Measurements from ENCODE around the gene GMDS. TPM values are rescaled to one million over a fixed set of nuclear protein-coding genes. Genes with fewer than 3 reads are reported as not detected.

The GMDS gene
- total RNA-seq, 1 experiment from 2014 or later: 35.0 TPM

GRCh38 chr6:1744543-1744942 lies 500.9 kb downstream of the GMDS start (continued):
- TF ChIP-seq ZNF532 (CRISPR knock-in tag; IDR thresholded peaks at IDR 0.05; ENCODE audit: borderline replicate concordance): no peak

GRCh38 chr6:1739680-1740079 lies 505.7 kb downstream of the GMDS start:
- H3K4me3 Mint-ChIP-seq: no peak overlapping the region
- H3K27me3 Mint-ChIP-seq (ENCODE audit: low read depth): no peaks in the 10 kb centered on the region
- no peaks in the 10 kb centered on the region for H3K36me3 Mint-ChIP-seq
- H3K27ac Mint-ChIP-seq: no peak overlapping the region
- POLR2A ChIA-PET: no interaction called here
- ATAC-seq (no peak), DNase-seq (ENCODE audit: low spot score) (no peak)
- CTCF ChIA-PET: no interaction called here
- no peaks in the 10 kb centered on the region for H3K9me3 Mint-ChIP-seq
- H3K4me1 Mint-ChIP-seq: no peaks in the 10 kb centered on the region; the same call in 1 of the 2 replicates
- TF ChIP-seq ZNF138 (CRISPR knock-in tag; conservative IDR thresholded peaks at IDR 0.05) (no peak), ZNF532 (CRISPR knock-in tag; IDR thresholded peaks at IDR 0.05; ENCODE audit: borderline replicate concordance) (no peak), IRF2 (CRISPR knock-in tag; IDR thresholded peaks at IDR 0.05; ENCODE audit: borderline replicate concordance, low read depth) (no peak), NFYB (CRISPR knock-in tag; conservative IDR thresholded peaks at IDR 0.05; ENCODE audit: low read depth) (no peak), HMGA2 (CRISPR knock-in tag; IDR thresholded peaks at IDR 0.05) (no peak)
- TF ChIP-seq, protein P1, sequence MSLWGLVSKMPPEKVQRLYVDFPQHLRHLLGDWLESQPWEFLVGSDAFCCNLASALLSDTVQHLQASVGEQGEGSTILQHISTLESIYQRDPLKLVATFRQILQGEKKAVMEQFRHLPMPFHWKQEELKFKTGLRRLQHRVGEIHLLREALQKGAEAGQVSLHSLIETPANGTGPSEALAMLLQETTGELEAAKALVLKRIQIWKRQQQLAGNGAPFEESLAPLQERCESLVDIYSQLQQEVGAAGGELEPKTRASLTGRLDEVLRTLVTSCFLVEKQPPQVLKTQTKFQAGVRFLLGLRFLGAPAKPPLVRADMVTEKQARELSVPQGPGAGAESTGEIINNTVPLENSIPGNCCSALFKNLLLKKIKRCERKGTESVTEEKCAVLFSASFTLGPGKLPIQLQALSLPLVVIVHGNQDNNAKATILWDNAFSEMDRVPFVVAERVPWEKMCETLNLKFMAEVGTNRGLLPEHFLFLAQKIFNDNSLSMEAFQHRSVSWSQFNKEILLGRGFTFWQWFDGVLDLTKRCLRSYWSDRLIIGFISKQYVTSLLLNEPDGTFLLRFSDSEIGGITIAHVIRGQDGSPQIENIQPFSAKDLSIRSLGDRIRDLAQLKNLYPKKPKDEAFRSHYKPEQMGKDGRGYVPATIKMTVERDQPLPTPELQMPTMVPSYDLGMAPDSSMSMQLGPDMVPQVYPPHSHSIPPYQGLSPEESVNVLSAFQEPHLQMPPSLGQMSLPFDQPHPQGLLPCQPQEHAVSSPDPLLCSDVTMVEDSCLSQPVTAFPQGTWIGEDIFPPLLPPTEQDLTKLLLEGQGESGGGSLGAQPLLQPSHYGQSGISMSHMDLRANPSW (CRISPR knock-in tag; conservative IDR thresholded peaks at IDR 0.05; ENCODE audit: low read depth): no peak
- TF ChIP-seq, protein P2, sequence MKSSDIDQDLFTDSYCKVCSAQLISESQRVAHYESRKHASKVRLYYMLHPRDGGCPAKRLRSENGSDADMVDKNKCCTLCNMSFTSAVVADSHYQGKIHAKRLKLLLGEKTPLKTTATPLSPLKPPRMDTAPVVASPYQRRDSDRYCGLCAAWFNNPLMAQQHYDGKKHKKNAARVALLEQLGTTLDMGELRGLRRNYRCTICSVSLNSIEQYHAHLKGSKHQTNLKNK (CRISPR knock-in tag; IDR thresholded peaks at IDR 0.05): no peak

- H3K4me1 Mint-ChIP-seq: no peaks in the 10 kb centered on the region; the same call in 1 of the 2 replicates
- no peak for DNase-seq (ENCODE audit: low spot score)
- ChIA-PET POLR2A (interaction anchor here (0.6 kb wide), 1 partner anchor 729 kb away, joined by 4 read pairs; no protein-coding TSS in a partner anchor), CTCF (no interaction called here)
- no peaks in the 10 kb centered on the region for H3K36me3 Mint-ChIP-seq
- ATAC-seq: no peak
- no peaks in the 10 kb centered on the region for H3K9me3 Mint-ChIP-seq
- H3K27me3 Mint-ChIP-seq (ENCODE audit: low read depth): no peaks in the 10 kb centered on the region
- H3K4me3 Mint-ChIP-seq: no peak overlapping the region
- no peak overlapping the region for H3K27ac Mint-ChIP-seq
- TF ChIP-seq ZNF219 (CRISPR knock-in tag; IDR thresholded peaks at IDR 0.05; ENCODE audit: borderline replicate concordance) (no peak), ZNF281 (CRISPR knock-in tag; IDR thresholded peaks at IDR 0.05) (no peak), ATF1 (CRISPR knock-in tag; IDR thresholded peaks at IDR 0.05) (no peak), ZNF416 (CRISPR knock-in tag; IDR thresholded peaks at IDR 0.05) (no peak), MXD4 (CRISPR knock-in tag; IDR thresholded peaks at IDR 0.05; ENCODE audit: borderline replicate concordance) (no peak)
- TF ChIP-seq, protein P3, sequence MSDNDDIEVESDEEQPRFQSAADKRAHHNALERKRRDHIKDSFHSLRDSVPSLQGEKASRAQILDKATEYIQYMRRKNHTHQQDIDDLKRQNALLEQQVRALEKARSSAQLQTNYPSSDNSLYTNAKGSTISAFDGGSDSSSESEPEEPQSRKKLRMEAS (CRISPR knock-in tag; IDR thresholded peaks at IDR 0.05): no peak
- TF ChIP-seq, protein P4, sequence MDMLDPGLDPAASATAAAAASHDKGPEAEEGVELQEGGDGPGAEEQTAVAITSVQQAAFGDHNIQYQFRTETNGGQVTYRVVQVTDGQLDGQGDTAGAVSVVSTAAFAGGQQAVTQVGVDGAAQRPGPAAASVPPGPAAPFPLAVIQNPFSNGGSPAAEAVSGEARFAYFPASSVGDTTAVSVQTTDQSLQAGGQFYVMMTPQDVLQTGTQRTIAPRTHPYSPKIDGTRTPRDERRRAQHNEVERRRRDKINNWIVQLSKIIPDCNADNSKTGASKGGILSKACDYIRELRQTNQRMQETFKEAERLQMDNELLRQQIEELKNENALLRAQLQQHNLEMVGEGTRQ (CRISPR knock-in tag; IDR thresholded peaks at IDR 0.05): no peak
Measured at GRCh38 chr6:1739220-1739619, 506.2 kb downstream of the GMDS start.

Measured in WTC11 (cell line).